ENCODE measurements around the gene SYCE3.

DNA sequence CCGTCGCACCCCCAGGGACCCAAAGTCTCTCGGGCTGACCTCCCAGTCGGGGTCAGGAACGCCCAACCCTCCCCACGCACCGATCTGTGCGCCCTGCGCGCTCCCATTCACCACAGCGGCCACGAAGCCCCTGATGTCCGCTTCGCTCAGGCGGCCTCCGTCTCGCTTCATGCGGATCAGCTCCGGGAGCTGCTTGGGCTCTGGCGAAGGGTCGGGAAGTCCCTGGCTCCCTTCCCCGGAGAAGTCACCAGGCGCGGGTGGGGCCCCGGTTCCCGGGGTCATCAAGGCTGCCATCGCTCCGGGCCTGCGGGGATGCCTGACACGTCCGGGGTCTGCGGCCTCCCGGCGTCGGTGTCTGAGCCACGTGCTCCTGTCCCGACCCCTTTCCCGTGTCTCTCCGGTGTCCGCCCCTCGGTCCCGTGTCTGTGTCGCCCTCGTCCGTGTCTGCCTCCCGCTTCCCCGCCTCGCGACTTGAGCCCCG, 33.3 kb downstream of the SYCE3 start:
- TF ChIP-seq, protein P1, sequence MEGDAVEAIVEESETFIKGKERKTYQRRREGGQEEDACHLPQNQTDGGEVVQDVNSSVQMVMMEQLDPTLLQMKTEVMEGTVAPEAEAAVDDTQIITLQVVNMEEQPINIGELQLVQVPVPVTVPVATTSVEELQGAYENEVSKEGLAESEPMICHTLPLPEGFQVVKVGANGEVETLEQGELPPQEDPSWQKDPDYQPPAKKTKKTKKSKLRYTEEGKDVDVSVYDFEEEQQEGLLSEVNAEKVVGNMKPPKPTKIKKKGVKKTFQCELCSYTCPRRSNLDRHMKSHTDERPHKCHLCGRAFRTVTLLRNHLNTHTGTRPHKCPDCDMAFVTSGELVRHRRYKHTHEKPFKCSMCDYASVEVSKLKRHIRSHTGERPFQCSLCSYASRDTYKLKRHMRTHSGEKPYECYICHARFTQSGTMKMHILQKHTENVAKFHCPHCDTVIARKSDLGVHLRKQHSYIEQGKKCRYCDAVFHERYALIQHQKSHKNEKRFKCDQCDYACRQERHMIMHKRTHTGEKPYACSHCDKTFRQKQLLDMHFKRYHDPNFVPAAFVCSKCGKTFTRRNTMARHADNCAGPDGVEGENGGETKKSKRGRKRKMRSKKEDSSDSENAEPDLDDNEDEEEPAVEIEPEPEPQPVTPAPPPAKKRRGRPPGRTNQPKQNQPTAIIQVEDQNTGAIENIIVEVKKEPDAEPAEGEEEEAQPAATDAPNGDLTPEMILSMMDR (conservative IDR thresholded peaks at IDR 0.05 in 1 of 2, IDR thresholded peaks at IDR 0.05 in 1 of 2; ENCODE audit: extremely low read depth in 1 of 2, insufficient read depth in 1 of 2, low read depth in 1 of 2, low read length in 2 of 2), result no peak
- no peak for TF ChIP-seq EZH2 (IDR thresholded peaks at IDR 0.05; ENCODE audit: borderline replicate concordance, low read length)

Data from mammary epithelial cell (primary cell).